GM11168 (cell line): ENCODE results near the gene GATC.
"Not testable (repeated sequence)": the region's sequence is repeated elsewhere in the genome, so short reads cannot be mapped to it uniquely, and the experiment has no call there.

Source experiments
- in situ Hi-C: fragments of 300-500 bp; cut with MboI; formaldehyde crosslinking; loops from one replicate; pipeline ENCODE4 v1.12.0; 2022; ENCODE audit warnings: low sequenced_read_pairs; ENCODE audit not compliant: unreplicated experiment

GATC gene

GRCh38 chr12:120468325-120468820 is 22.1 kb downstream of the GATC start:
- in situ Hi-C loops: no loop called here

GRCh38 chr12:120468821-120469449 is 22.7 kb downstream of the GATC start:
- in situ Hi-C loops: no loop called here

GRCh38 chr12:120469450-120470149 is 23.4 kb downstream of the GATC start, which contains the start of gene SRSF9:
Gene SRSF9 (minus strand): TSS chr12:120469748. CDS start chr12:120469609, 139 bp downstream.
- in situ Hi-C loops: no loop called here

GRCh38 chr12:120470150-120470784 is 24.0 kb downstream of the GATC start:
- in situ Hi-C loops: no loop called here

- in situ Hi-C loops: no loop called here
Observed at GRCh38 chr12:120472521-120472920, 26.3 kb downstream of the GATC start.

DNA sequence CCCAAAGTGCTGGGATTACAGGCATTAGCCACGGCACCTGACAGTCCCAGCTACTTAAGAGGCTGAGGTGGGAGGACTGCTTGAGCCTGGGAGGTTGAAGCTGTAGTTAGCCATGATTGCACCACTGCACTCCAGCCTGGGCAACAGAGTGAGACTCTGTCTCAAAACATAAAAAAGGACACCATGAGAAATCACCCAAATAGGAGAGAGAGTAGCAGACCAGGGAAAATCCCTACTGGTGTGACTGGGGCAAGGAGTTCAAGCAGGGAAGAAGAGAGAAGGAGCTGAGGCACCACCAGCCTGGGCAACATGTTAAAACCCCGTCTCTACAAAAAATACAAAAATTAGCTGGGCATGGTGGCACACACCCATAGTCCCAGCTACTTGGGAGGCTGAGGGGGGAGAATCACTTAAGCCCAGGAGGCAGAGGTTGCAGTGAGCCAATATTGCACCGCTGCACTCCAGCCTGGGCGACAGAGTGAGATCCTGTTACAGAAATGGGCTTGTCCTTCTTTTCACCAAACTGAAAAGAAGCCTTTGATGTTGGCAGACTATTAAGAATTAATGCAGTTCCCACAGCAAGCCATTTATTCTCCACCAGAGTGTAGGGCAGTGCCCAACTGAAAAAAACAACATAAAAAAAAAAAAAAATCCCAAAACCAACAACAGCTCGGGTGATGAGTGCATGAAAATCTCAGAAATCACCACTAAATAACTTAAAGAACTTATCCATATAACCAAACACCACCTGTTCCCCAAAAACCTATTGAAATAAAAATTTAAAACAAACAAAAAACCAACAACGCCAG is 27.8 kb downstream of the GATC start:
- in situ Hi-C loops: no loop called here

GRCh38 chr12:120474616-120474960 is 28.3 kb downstream of the GATC start:
- in situ Hi-C loops: no loop called here

DNA sequence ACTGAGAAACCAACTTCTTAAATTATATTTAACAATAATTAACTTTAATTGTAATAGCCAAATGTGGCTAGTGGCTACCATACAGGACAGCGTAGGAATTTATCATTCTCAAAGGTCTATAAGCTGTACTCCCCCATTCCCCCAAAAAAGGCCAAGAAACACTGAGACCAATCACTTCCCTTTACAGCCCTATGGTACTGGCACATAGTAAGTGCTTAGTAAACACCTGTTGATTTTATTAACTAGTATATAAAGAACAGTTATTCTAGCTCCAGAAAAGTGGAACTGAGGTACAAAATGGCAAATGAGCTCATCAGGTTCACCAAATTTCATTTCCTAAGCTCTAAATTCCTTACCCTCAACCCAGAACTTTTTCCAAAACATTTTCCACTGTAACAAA is 29.4 kb downstream of the GATC start:
- in situ Hi-C loops: no loop called here

DNA sequence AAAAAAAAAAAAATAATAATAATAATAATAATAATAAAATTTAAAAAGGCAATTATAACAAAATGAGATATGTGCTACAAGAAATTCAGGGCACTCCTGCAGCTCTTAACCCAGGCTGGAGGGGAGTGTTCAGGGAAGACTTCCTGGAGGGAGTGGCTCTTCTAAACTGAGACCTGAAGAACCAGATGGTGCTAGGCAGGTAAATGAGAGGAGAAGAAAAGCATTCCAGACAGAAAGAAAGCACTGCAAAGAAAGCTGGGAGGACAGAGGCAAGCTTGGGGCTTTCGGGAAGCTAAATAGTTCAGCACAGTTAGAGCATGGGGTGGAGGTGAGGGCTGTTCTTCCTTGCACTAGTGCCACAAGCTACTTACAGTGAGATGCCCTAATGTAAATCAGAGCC is 33.2 kb downstream of the GATC start:
- in situ Hi-C loops: no loop called here

DNA sequence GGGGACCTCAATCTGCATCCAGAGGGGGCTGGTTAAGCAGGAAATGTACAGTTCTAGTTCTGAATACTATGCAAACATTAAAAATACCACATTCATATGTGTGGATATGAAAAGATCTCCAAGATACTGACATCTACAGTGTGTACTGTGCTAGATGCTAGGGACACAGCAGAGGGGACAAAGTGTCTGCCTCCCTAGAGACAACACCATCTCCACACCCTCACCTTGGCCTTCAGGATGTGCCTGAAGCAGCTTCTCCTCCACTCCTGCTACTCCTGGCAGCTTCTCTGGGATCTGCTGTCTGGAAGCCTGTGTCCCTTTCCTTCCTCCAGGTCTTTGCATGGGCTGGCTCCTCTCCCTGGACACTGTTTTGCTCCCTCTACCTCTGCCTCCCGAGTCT is 34.0 kb downstream of the GATC start:
- in situ Hi-C loops: no loop called here

- in situ Hi-C loops: no loop called here
Observed at GRCh38 chr12:120481022-120481767, 35.0 kb downstream of the GATC start.

GRCh38 chr12:120483621-120484020 is 37.4 kb downstream of the GATC start:
- in situ Hi-C loops: no loop called here

DNA sequence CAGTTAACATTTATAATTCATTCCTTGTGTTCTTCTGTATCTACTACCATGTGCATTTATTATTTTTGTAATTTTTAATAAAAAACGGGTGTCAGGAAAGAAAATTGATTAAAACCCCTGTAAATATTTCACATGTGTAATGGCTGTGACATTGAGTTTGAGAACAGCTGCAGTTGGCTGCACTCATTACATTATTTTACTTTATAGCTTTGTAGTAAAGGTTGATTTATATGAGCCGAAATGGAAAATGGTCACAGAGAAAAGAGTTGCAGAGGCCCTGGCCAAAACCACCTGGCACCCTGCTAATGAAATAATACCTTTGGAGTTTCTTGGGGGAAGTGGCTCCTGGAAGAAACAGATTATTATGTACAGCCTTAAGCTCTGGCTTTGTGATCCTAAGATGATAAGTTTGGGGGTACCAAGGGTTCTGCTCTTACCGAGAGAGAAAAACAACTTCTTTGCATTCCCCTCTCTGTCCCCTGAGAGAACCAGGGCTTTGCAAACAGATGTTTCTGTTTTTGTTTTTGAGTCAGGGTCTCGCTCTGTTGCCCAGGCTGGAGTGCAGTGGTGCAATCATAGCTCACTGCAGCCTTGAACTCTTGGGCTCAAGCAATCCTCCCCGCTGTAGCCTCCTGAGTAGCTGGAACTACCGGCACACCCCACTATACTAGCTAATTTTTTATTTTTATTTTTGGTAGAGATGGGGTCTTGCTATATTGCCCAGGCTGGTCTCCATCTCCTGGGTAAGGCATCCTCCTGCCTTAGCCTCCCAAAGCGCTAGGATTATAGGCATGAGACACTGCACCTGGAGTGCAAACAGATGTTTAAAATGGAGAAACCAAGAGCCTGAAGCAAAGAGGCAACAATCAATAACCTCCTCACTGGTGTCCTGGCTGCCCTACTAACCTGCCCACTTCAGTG is 40.0 kb downstream of the GATC start:
- in situ Hi-C loops: no loop called here

DNA sequence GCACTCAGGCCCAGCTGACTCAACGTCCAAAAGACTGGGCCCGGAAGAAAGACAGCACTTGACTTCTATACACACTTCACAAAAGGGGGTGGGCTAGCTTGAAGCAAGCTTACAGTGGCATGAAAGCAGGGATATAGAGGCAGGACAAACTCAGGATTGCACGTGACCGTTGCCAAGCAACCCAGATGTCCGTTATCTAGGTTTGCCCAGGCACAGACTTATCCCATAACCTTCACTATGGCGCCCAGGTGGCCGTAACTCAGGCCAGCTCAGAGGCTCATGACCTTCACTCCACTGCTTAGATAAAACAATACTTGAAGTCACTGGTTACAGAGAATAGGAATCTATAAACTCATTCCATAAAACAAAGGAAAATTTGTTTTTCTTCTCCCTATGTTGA is 41.3 kb downstream of the GATC start:
- in situ Hi-C loops: not testable (repeated sequence)

- in situ Hi-C loops: no loop called here
Observed at GRCh38 chr12:120488057-120488640, 41.9 kb downstream of the GATC start.

DNA sequence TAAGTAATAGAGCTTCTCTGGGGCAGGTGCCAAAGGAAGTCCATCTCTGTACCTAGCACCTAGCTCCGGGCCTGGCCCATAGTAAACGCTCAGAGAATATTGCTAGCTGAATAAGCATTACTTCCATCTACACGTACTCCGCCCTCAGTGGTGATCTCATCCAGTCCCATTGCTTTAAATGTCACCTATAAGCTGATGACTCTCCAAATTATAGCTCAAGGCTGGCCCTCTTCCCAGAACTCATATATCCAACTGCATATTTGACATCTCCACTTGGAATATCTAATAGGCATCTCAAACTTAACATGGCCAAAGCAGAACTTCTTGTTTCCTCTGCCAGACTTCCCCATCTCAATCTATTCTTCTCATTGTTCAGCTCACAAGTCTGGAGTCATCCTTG is 42.8 kb downstream of the GATC start:
- in situ Hi-C loops: no loop called here

DNA sequence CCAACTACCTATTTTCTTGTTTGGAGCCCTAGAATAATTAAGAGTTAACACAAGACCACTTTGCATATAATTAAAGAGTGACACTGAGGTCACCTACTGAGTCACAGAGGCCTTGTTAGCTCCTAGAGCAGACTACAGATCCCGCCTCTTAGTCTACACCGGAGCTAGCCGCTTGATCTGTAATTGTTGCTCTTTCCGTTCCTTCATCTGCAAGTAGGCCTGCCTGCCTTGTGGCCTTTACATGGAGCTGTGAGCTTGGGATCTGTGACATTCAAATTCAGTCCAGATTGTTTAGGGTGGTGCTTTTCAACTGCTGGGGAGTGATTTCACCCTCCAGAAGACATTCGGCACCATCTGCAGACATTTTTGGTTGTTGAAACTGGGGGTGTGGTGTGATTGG is 44.1 kb downstream of the GATC start:
- in situ Hi-C loops: no loop called here

GRCh38 chr12:120490833-120491512 is 44.7 kb downstream of the GATC start:
- in situ Hi-C loops: no loop called here
